Left ventricle myocardium inferior (tissue), 1 donor: ENCODE measurements around the gene TSEN54. TPM values are rescaled to one million over a fixed set of nuclear protein-coding genes. Genes with fewer than 3 reads are reported as not detected.

Source experiments
- DNase-seq: peaks from one replicate; pipeline ENCODE4 v3.0.0-alpha.2; 2020
- H3K27ac ChIP-seq: fragments of 200-600 bp; replicated peaks from 2 replicates; pipeline ENCODE4 v1.8.0; 2021
- H3K27me3 ChIP-seq: fragments of 200-600 bp; 2 replicates; pipeline ENCODE4 v1.8.0; 2021; ENCODE audit warnings: low read depth
- H3K36me3 ChIP-seq: fragments of 200-600 bp; 2 replicates; pipeline ENCODE4 v1.8.0; 2021
- H3K4me1 ChIP-seq: fragments of 200-600 bp; 2 replicates; pipeline ENCODE4 v1.8.0; 2021
- H3K4me3 ChIP-seq: fragments of 200-600 bp; 2 replicates; pipeline ENCODE4 v1.8.0; 2021; ENCODE audit warnings: mild to moderate bottlenecking, moderate library complexity
- H3K9me3 ChIP-seq: fragments of 200-600 bp; replicated peaks from 2 replicates; pipeline ENCODE4 v1.8.0; 2021
- CTCF ChIP-seq: fragments of 200-600 bp; IDR thresholded peaks from 2 replicates; pipeline ENCODE4 v1.8.0; 2021; ENCODE audit warnings: antibody characterized with exemption, mild to moderate bottlenecking, borderline replicate concordance
- intact Hi-C: fragments of 100-400 bp; cut with micrococcal nuclease; formaldehyde crosslinking; loops from one replicate; pipeline ENCODE4 v1.11.0; 2022
- total RNA-seq: library from RNA; stranded (reverse); fragmentation: NEBNext Ultra II Directional; extraction: Animal tissue kit (Norgen Biotek cat#: 25700); gene quantifications from one replicate; pipeline ENCODE4 v1.2.1, GENCODE V29; 2021
- donor health status: DM: no; HTN: yes; CAD: no; lungs with severe emphysema.

Gene TSEN54
- total RNA-seq, 1 donor from 2014 or later = 6.8 TPM

- intact Hi-C loops = no loop called here
- H3K4me3 ChIP-seq = no peak overlapping the region
- H3K27me3 ChIP-seq = no peaks in the 10 kb centered on the region
- H3K4me1 ChIP-seq = no peaks in the 10 kb centered on the region
- DNase-seq = no peak
- H3K36me3 ChIP-seq = peaks cover 9% of the 10 kb centered on the region
- TF ChIP-seq CTCF = no peak
- H3K27ac ChIP-seq = no peak overlapping the region
- H3K9me3 ChIP-seq = no peaks in the 10 kb centered on the region
These were observed 46.9 kb downstream of the TSEN54 start for GRCh38 chr17:75563063-75563758.

DNA sequence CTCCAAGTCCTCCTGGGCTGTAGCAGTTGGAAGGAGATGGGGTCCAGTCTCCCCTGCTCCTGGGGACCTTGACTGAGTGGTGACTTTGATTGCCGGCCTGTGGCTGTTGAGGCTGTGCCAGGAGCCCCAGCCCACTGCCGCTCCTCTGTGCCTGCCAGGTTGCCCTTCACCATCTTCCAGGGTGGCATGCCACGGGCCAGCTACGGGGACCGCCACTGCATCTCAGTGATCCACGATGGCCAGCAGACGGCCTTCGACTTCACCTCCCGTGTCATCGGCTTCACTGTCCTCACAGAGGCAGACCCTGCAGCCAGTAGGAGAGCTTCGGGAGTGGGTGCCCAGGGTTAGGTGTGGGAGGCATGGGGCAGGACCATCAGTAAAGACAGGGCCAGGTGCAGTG lies 47.9 kb downstream of the TSEN54 start:
- Histone ChIP-seq H3K36me3 (peaks cover 9% of the 10 kb centered on the region), H3K4me3 (no peak overlapping the region), H3K9me3 (no peaks in the 10 kb centered on the region), H3K4me1 (no peaks in the 10 kb centered on the region), H3K27me3 (no peaks in the 10 kb centered on the region), H3K27ac (no peak overlapping the region)
- intact Hi-C loops = no loop called here
- no peak for DNase-seq
- no peak for TF ChIP-seq CTCF

- Histone ChIP-seq H3K9me3 (no peaks in the 10 kb centered on the region), H3K27ac (no peak overlapping the region), H3K4me3 (no peak overlapping the region), H3K36me3 (peaks cover 9% of the 10 kb centered on the region), H3K27me3 (no peaks in the 10 kb centered on the region), H3K4me1 (no peaks in the 10 kb centered on the region)
- no peak for DNase-seq
- intact Hi-C loops = no loop called here
- no peak for TF ChIP-seq CTCF
These were observed 48.7 kb downstream of the TSEN54 start for GRCh38 chr17:75565066-75565465.

GRCh38 chr17:75565618-75566017 lies 49.3 kb downstream of the TSEN54 start:
- intact Hi-C loops = no loop called here
- Histone ChIP-seq H3K4me3 (no peak overlapping the region), H3K36me3 (peaks cover 9% of the 10 kb centered on the region), H3K27ac (no peak overlapping the region), H3K27me3 (no peaks in the 10 kb centered on the region), H3K4me1 (no peaks in the 10 kb centered on the region), H3K9me3 (no peaks in the 10 kb centered on the region)
- no peak for DNase-seq
- no peak for TF ChIP-seq CTCF

GRCh38 chr17:75566416-75566815 lies 50.1 kb downstream of the TSEN54 start:
- Histone ChIP-seq H3K27me3 (no peaks in the 10 kb centered on the region), H3K27ac (no peak overlapping the region), H3K4me3 (no peak overlapping the region), H3K9me3 (no peaks in the 10 kb centered on the region), H3K36me3 (peaks cover 9% of the 10 kb centered on the region), H3K4me1 (no peaks in the 10 kb centered on the region)
- no peak for DNase-seq
- no peak for TF ChIP-seq CTCF
- intact Hi-C loops = no loop called here
